Tongue (tissue), 2 donors: ENCODE results near the gene CAMTA1. TPM values are rescaled to one million over a fixed set of nuclear protein-coding genes. Genes with fewer than 3 reads are reported as not detected.
"Not testable (repeated sequence)": the region's sequence is repeated elsewhere in the genome, so short reads cannot be mapped to it uniquely, and the experiment has no call there.

Experiments
- DNase-seq: peaks from one replicate; pipeline ENCODE4 v3.0.0-alpha.2; 2015
- total RNA-seq: library from RNA; depleted of rRNA; stranded (reverse); fragments of >200 nt; gene quantifications from one replicate; pipeline ENCODE4 v1.2.3, GENCODE V29; 2014

Gene CAMTA1
- total RNA-seq, 1 donor from 2014 or later = 60.6 TPM

GRCh38 chr1:7594002-7594713 lies 808.9 kb downstream of the CAMTA1 start:
- no peak for DNase-seq

- no peak for DNase-seq
These were observed 809.6 kb downstream of the CAMTA1 start for GRCh38 chr1:7594714-7595295.

- DNase-seq = no peak
These were observed 810.1 kb downstream of the CAMTA1 start for GRCh38 chr1:7595336-7595735.

GRCh38 chr1:7596126-7596965 lies 811.1 kb downstream of the CAMTA1 start:
- no peak for DNase-seq

GRCh38 chr1:7598058-7598457 lies 812.8 kb downstream of the CAMTA1 start:
- DNase-seq = not testable (repeated sequence)

GRCh38 chr1:7604906-7605305 lies 819.7 kb downstream of the CAMTA1 start:
- not testable (repeated sequence) for DNase-seq

GRCh38 chr1:7606096-7606495 lies 820.8 kb downstream of the CAMTA1 start:
- DNase-seq = no peak

GRCh38 chr1:7607097-7607496 lies 821.8 kb downstream of the CAMTA1 start:
- no peak for DNase-seq

GRCh38 chr1:7608628-7609305 lies 823.5 kb downstream of the CAMTA1 start:
- no peak for DNase-seq

- DNase-seq = no peak
These were observed 824.2 kb downstream of the CAMTA1 start for GRCh38 chr1:7609311-7609994.

- DNase-seq = no peak
These were observed 825.0 kb downstream of the CAMTA1 start for GRCh38 chr1:7610106-7610731.

- no peak for DNase-seq
These were observed 825.7 kb downstream of the CAMTA1 start for GRCh38 chr1:7610936-7611335.

- DNase-seq = no peak
These were observed 826.3 kb downstream of the CAMTA1 start for GRCh38 chr1:7611421-7612010.

GRCh38 chr1:7613106-7613850 lies 828.0 kb downstream of the CAMTA1 start:
- DNase-seq = no peak

- no peak for DNase-seq
These were observed 828.6 kb downstream of the CAMTA1 start for GRCh38 chr1:7613851-7614205.

- DNase-seq = no peak
These were observed 829.4 kb downstream of the CAMTA1 start for GRCh38 chr1:7614576-7615074.

GRCh38 chr1:7615138-7615537 lies 829.9 kb downstream of the CAMTA1 start:
- no peak for DNase-seq

GRCh38 chr1:7616076-7616832 lies 831.0 kb downstream of the CAMTA1 start:
- peak; percentile 85 for DNase-seq

- no peak for DNase-seq
These were observed 831.7 kb downstream of the CAMTA1 start for GRCh38 chr1:7616953-7617352.
